ENCODE data around the gene TUBD1. TPM values are rescaled to one million over a fixed set of nuclear protein-coding genes. Genes with fewer than 3 reads are reported as not detected.
"Not testable (repeated sequence)": the region's sequence is repeated elsewhere in the genome, so short reads cannot be mapped to it uniquely, and the experiment has no call there.

Gene TUBD1
- polyA plus RNA-seq, 4 donors: 15.9 to 22.3 (median 18.4) TPM

DNA sequence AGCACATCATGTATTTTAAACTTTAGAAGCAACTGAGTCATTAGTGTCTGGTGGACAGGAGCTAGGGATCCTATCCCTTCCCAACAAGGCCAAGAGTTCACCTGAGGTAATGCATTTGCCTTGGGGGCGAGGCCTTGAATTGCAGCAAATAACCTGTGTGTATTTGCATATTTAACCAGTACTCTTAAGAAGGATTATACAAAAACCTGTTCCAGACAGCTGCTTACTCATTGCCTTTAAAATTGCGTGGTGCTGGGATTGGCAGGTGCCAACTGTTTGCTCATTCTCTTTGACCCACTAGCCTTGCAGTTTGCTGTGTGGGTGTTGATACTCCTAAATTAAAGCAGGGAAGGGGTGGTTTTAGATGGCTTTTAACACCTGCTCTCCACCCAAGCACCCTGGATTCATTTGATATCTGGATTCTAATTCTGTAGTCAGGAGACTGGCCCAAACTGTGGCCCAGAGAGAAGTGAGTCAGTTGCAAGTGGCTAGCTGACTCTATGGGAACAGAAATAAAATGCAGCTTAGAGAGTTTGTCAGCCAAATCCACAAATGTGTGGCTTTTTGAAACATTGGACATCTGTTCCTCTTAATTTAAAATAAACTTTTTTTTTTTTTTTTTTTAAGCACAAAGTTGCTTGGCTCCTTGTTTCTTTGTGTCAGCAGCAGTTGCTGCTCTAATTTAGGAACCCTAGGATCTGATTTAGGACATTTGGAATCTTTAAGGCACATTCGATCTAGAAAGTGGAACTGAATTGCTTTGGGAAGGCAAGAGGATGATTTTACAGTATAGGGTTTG lies 46.9 kb downstream of the TUBD1 start:
- no peak for DNase-seq (ENCODE audit: low read depth in 4 of 4, low spot score in 2 of 4)

DNA sequence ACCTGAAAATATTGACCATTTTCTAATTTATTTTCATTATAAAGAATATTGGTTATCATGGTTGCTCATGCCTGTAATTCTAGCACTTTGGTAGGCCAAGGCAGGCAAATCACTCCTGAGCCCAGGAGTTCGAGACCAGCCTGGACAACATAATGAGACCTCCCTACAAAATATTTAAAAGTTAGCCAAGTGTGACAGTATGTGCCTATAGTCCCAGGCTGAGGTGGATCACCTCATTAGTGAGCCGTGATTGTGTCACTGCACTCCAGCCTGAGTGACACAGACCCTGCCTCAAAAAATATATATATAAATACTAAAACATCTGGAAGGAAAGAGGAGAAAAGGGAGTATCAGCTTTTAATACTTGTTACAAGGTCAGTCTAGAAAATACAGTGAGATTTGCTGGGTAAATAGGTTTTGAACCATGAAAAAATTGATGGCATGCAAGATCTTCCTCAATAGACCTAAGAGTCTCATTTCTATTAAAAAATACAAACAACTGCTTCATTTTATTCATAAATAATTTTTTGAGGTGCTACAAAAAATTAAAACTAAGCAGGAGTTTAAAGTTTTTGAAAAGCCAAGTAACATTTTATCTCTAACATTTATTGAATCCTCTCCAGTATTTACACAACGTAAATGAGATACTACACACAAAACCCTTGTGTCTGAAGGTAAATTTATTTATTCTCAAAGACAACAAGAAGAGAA lies 47.7 kb downstream of the TUBD1 start:
- no peak for DNase-seq (ENCODE audit: low read depth in 4 of 4, low spot score in 2 of 4)

DNA sequence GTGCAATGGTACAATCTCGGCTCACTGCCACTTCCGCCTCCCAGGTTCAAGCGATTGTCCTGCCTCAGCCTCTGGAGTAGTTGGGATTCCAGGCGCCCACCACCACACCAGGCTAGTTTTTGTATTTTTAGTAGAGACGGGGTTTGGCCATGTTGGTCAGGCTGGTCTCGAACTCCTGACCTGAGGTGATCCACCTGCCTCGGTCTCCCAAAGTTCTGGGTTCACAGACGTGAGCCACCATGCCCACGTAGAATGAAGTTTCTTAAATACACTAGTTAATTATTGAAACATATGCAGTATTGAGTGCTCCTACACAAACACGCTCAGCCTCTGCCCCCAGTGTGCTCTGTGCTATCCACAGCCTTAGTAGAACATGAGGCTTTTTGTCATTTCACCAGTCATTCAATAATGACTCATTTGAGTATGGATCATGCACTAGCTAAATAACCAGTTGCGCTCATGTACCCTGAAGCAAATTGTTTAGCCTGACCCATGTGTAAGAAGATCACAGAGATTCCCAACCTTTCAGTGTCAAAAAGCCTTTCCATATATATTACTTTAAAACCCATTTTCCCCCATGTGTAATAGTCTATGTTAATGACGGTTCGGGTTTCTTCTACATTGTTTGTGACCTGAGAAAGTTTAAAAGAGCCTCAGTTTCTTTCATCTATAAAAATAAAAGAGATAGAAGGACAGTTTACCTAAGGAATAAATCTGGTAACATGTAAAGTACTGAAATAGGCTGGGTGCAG lies 49.7 kb downstream of the TUBD1 start:
- DNase-seq (ENCODE audit: low read depth in 4 of 4, low spot score in 2 of 4): no peak

DNA sequence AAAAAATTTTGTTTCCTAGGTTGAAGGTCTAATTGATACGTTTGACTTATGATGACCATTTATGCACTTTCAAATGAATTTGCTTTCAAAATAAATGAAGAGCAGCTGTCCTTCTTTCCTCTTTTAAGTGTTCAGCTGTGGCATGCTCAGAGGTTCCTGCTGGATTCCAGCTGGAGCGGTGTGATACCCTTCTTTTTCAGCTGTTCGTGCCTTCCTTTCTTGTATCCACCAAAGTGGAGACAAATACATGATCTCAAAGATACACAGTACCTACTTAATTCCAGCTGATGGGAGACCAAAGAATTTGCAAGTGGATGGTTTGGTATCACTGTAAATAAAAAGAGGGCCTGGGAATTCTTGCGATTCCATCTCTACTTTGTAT lies 50.9 kb downstream of the TUBD1 start:
- not testable (repeated sequence) for DNase-seq (ENCODE audit: low read depth in 4 of 4, low spot score in 2 of 4)

DNA sequence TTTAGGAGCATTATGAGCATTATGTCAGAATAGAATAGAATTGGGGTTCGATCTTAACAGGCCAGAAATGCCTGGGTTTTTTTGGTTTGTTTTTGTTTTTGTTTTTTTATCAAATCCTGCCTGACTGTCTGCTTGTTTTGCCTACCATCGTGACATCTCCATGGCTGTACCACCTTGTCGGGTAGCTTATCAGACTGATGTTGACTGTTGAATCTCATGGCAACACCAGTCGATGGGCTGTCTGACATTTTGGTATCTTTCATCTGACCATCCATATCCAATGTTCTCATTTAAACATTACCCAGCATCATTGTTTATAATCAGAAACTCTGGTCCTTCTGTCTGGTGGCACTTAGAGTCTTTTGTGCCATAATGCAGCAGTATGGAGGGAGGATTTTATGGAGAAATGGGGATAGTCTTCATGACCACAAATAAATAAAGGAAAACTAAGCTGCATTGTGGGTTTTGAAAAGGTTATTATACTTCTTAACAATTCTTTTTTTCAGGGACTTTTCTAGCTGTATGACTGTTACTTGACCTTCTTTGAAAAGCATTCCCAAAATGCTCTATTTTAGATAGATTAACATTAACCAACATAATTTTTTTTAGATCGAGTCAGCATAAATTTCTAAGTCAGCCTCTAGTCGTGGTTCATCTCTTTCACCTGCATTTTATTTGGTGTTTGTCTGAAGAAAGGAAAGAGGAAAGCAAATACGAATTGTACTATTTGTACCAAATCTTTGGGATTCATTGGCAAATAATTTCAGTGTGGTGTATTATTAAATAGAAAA lies 51.5 kb downstream of the TUBD1 start:
- not testable (repeated sequence) for DNase-seq (ENCODE audit: low read depth in 4 of 4, low spot score in 2 of 4)

DNA sequence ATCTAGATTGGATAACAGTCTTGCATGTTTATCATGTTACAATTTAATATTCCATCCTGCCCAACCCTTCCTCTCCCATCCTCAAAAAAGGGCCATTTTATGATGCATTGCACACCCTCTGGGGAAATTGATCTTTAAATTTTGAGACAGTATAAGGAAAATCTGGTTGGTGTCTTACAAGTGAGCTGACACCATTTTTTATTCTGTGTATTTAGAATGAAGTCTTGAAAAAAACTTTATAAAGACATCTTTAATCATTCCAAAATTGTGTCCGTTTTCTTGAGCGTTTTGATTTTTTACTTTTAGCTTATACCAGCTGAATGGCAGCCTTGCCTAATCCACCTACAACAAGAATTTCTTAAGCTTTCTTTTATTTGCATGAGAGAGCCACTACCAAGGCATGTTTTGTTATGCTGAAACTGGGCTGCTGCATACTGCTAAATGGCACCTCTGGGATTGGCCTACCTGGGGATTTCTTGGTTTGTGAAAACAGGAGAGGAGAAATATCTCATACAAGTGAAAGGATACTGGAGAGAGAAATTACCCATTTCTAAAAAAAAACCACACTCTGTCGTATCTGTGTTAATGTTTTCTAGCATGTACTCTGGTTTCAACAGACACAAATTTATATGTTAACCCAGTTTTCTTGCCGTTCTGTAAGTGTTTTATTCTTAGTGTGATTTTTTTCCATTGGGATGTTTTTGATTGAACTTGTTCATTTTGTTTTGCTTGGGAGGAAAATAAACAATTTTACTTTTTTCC lies 52.2 kb downstream of the TUBD1 start:
- DNase-seq (ENCODE audit: low read depth in 4 of 4, low spot score in 2 of 4): no peak

DNA sequence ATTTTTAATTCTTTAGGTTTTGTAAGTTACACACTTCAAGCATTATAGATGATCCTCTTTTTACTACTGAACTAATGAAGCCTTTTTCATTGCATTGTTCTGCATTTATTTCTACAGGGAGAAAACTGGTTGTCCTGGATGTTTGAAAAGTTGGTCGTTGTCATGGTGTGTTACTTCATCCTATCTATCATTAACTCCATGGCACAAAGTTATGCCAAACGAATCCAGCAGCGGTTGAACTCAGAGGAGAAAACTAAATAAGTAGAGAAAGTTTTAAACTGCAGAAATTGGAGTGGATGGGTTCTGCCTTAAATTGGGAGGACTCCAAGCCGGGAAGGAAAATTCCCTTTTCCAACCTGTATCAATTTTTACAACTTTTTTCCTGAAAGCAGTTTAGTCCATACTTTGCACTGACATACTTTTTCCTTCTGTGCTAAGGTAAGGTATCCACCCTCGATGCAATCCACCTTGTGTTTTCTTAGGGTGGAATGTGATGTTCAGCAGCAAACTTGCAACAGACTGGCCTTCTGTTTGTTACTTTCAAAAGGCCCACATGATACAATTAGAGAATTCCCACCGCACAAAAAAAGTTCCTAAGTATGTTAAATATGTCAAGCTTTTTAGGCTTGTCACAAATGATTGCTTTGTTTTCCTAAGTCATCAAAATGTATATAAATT lies 53.0 kb downstream of the TUBD1 start:
- DNase-seq (ENCODE audit: low read depth in 4 of 4, low spot score in 2 of 4): no peak

DNA sequence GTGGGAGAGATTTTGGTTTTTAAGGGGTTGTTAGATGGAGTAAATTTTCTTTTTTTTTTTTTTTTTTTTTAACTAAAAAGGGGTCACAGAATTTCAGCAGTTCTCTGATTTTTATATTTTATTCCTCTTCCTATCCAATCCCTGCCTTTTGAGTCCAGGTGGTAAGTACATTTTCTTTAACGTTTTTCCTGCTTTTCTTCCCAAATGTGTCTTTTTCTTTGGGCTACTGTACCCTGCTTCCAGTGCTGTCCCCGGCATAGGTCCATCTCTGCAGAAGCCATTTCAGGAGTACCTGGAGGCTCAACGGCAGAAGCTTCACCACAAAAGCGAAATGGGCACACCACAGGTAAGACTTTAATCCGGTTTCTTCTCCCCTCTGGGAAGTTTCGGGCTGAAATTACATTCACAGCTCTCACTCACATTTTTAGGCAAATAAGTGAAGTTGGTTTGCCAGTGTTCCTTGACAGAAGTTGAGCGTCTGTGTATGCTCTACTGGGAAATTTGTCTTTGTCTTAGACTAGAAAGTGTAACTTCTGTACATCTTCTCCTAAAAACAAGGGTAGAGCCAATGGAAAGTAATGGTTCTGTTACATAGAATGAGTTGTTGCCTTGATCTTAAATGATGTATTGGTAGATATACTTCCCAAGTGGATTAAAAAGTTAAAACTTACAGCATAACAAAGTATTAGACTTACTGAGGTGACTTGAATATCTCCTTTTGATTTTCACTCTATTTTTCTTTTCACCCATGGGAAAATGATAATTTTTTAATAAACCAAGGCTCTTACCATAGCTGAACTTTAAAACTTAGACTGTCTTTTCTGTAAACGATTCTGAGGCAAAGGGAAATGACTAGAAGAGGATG lies 54.5 kb downstream of the TUBD1 start:
- no peak for DNase-seq (ENCODE audit: low read depth in 4 of 4, low spot score in 2 of 4)

DNA sequence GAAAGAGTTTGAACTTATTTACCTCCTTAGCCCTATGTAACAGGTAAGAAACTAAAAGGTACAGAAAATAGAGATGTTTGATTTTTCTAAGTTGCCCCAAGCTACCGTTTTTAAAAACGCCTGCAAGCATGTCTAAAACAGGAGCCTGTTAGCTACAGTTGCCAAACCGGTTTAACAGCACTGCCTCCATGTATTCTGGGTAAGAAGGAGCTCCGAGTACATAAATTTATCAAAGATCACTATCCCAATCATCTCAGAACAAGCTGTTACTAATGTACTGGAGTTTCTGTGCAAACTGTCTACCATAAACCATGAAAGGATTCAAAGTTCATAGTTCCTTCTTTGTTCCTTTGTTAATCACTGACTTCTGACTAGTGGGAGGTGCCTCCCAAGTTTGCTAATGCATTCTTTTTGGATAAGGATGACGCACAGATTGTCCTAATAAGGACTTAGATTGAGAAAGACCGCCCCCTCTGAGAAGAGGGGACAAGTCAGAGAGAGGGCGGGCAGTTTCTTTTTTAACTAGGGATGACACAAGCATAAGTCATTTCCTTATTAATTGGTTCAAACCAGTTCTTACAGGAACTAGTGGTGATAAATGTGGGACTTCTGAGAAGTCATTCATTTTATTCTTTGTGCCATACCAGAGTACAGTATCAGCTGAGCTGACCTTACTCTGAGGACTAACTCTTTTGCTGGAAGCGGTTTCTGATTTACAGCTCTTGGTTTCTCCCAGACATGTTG lies 55.3 kb downstream of the TUBD1 start:
- DNase-seq (ENCODE audit: low read depth in 4 of 4, low spot score in 2 of 4): peak in 3 of 4 donors; percentile 81 to 93 (median 88)

DNA sequence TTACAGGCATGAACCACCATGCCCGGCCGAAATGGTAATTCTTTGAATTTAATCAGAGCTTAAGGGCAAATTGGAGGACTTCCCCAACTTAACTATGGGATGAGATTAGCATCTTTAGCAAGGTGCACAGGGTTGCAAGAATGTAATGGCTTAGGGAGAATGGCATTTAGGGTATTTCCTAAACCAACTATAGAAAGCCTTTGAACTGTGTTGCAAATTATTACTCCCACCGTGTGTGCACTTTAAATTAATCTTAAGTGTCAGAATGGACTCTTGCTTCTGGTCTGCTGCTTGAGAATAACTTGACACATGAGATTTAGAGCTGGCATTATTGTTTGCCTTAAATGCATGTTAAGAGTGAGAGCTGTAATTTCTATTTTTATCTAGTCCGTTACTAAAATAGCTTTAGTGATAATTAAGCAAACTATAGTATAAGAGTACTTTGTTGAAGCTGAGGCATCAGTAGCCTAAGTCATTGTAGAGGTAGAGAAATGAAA lies 59.8 kb downstream of the TUBD1 start:
- no peak for DNase-seq (ENCODE audit: low read depth in 4 of 4, low spot score in 2 of 4)

DNA sequence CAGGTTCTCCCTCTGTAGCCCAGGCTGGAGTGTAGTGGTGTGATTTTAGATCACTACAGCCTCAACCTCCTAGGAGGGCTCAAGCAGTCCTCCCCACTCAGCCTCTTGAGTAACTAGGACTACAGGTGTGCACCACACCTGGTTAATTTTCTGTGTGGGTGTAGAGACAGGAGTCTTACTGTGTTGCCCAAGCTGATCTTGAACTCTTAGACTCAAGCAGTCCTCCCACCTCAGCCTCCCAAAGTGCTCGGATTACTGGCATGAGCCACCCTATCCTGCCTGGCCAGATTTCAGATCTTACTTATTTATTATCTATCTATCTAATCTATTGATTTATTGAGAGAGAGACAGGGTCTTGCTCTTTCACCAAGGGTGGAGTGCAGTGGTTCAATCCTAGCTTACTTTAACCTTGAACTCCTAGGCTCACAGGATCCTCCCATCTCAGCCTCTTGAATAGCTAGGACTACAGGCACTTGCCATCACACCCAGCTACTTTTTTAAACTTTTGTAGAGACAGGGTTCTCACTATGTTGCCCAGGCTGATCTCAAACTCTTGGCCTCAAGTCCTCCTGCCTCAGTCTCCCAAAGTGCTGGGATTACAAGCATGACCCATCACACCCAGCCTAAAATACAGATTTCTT lies 61.8 kb downstream of the TUBD1 start:
- no peak for DNase-seq (ENCODE audit: low read depth in 4 of 4, low spot score in 2 of 4)

DNA sequence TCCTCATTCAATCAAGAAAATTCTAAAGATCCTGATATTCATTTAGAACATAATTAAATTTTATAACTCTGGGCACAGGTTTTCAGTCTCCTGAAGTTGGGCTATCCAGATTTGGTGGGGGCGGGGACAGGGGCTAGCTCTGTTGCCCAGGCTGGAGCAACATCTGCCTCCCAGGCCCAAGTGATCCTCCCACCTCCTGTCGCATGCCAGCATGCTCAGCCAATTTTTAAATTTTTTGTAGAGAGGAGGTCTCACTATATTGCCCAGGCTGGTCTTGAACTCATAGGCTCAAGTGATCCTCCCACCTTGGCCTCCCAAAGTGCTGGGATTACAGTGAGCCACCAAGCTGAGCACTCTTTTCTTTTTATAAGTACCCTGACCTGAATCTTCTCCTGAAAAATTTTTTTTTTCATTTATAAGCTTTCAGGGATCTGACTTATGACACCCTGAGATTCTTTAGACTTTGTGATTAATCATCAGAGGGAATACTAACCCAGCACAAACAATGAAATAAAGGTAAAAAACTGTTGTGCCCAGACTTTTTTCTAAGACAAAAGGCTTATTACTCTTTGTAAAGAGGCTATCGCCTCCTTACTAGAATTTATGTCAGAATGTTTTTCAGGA lies 62.6 kb downstream of the TUBD1 start:
- DNase-seq (ENCODE audit: low read depth in 4 of 4, low spot score in 2 of 4): no peak

DNA sequence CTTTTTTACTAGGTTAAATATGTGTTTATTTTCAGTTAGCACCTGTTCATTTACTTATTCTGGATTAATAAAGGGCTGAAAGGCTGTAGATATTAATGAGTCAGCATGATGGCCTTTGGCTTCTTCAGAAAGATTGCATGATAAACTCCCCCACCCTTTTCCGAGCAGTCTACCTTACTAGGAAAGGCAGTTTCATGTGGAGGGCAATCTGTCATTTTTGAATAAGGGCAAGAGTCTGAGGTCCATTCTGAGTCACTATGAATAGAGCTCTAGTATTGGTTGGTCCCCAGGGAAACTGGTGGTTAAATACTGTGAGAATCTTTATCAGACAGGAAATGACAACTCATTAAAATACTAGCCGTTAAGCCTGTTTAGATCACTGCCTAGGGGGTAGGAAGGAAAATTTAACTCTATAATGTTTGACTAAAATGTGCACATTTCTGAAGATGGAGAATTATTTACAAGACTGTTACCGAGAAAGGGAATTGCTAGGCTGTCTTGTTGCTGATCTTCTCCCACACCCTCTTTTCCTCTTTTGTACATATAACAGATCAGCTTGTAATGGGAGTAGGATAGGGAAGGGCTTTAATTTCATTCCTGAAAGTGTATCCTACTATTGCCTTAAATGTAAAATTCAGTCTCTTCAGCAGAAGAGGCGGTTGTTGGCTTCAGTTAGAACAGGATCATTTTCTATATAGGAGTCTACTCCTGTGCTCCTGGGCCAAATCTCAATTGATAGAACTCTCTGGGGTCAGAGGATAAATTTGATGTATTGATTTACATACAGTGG lies 63.3 kb downstream of the TUBD1 start:
- DNase-seq (ENCODE audit: low read depth in 4 of 4, low spot score in 2 of 4): no peak

DNA sequence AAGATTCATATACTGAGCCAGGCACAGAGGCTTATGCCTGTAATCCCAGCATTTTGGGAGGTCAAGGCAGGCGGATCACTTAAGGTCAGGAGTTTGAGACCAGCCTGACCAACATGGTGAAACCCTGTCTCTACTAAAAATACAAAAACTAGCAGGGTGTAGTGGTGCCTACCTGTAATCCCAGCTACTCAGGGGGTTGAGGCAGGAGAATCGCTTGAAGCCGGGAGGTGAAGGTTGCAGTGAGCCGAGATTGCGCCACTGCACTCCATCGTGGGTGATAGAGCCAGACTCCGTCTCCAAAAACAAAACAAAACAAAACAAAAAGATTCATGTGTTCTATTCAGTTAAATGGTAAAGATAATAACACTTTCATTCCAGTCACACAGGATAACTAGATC lies 63.9 kb downstream of the TUBD1 start:
- not testable (repeated sequence) for DNase-seq (ENCODE audit: low read depth in 4 of 4, low spot score in 2 of 4)

DNA sequence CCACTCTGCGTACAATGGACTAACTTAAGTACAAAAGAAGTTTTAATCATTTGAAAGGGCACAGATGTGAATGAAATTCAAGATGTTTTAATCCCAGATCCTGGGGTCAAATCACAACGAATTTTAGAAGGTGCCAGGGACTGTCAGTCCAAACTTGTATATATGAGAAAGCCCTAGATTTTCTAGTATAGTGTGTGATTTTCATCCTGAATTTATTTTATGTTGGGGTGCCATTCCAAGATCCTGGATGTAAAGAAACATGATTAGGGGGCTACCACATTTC lies 64.3 kb downstream of the TUBD1 start:
- DNase-seq (ENCODE audit: low read depth in 4 of 4, low spot score in 2 of 4): no peak
